Smooth muscle cell (in vitro differentiated cells): ENCODE measurements around the gene TSR2. TPM values are rescaled to one million over a fixed set of nuclear protein-coding genes. Genes with fewer than 3 reads are reported as not detected.

ENCODE experiments used
- DNase-seq: peaks from one replicate; lab custom pipeline; 2025; ENCODE audit not compliant: unreplicated experiment; lab: John Stamatoyannopoulos, UW
- H2AFZ ChIP-seq: fragments of 200-600 bp; sonication (generic); 2 replicates; pipeline ENCODE4 v1.6.0; 2016; ENCODE audit warnings: antibody characterized with exemption, low read depth, mild to moderate bottlenecking
- H3F3A ChIP-seq: fragments of 200-600 bp; sonication (generic); 2 replicates; pipeline ENCODE4 v1.6.0; 2017; ENCODE audit warnings: antibody characterized with exemption, low read depth
- H3K27ac ChIP-seq: fragments of 200-600 bp; sonication (generic); 2 replicates; pipeline ENCODE4 v1.5.1; 2016; ENCODE audit warnings: low read depth, mild to moderate bottlenecking
- H3K27me3 ChIP-seq: fragments of 200-600 bp; sonication (generic); 2 replicates; pipeline ENCODE4 v1.6.1; 2016; ENCODE audit warnings: low read depth, mild to moderate bottlenecking
- H3K36me3 ChIP-seq: fragments of 200-600 bp; sonication (generic); 2 replicates; pipeline ENCODE4 v1.5.1; 2016; ENCODE audit warnings: low read depth
- H3K4me1 ChIP-seq: fragments of 200-600 bp; sonication (generic); 2 replicates; pipeline ENCODE4 v1.5.1; 2016; ENCODE audit warnings: low read depth
- H3K4me2 ChIP-seq: fragments of 200-600 bp; sonication (generic); 2 replicates; pipeline ENCODE4 v1.6.0; 2016; ENCODE audit warnings: mild to moderate bottlenecking
- H3K4me3 ChIP-seq: fragments of 200-600 bp; sonication (generic); 2 replicates; pipeline ENCODE4 v1.5.1; 2016; ENCODE audit warnings: mild to moderate bottlenecking
- H3K79me2 ChIP-seq: fragments of 200-600 bp; sonication (generic); 2 replicates; pipeline ENCODE4 v1.6.0; 2016; ENCODE audit warnings: low read depth, mild to moderate bottlenecking
- H3K9ac ChIP-seq: fragments of 200-600 bp; sonication (generic); 2 replicates; pipeline ENCODE4 v1.6.0; 2016; ENCODE audit warnings: low read depth
- H3K9me3 ChIP-seq: fragments of 200-600 bp; sonication (generic); replicated peaks from 2 replicates; pipeline ENCODE4 v1.5.1; 2016; ENCODE audit warnings: low read depth
- H4K20me1 ChIP-seq: fragments of 200-600 bp; sonication (generic); 2 replicates; pipeline ENCODE4 v1.6.0; 2016; ENCODE audit warnings: low read depth
- CTCF ChIP-seq: fragments of 200-600 bp; sonication (generic); IDR thresholded peaks from 2 replicates; pipeline ENCODE4 v1.5.1; 2017; ENCODE audit warnings: borderline replicate concordance, mild to moderate bottlenecking, antibody characterized with exemption; ENCODE audit not compliant: insufficient read depth, poor library complexity, severe bottlenecking
- WGBS: methylation state at CpG from one replicate; pipeline ENCODE4 v1.1.7; 2016; ENCODE audit warnings: low lambda C conversion rate; 5-methylcytosine and 5-hydroxymethylcytosine counted together
- polyA plus RNA-seq: library from polyadenylated mRNA; unstranded; fragments of >200 nt; fragmentation: Nextera tagmentation; extraction: Ambion mirVana; gene quantifications from 2 replicates; pipeline ENCODE4 v1.2.1, GENCODE V29; 2016
- total RNA-seq: library from RNA; depleted of rRNA; stranded (reverse); fragments of >200 nt; gene quantifications from 2 replicates; pipeline ENCODE4 v1.2.3, GENCODE V29; 2014

TSR2 gene
- total and polyA plus RNA-seq, 2 experiments from 2014 or later: 9.7 to 40.0 TPM

- 58% methylated on average over 2 of the region's 2 CpGs for WGBS
- no peak for DNase-seq
- no peaks in the 10 kb centered on the region for H4K20me1 ChIP-seq
Observed at GRCh38 chrX:54427837-54428424, 12.3 kb upstream of the TSR2 start.

GRCh38 chrX:54430519-54430918, 9.7 kb upstream of the TSR2 start:
- H3F3A ChIP-seq: no peaks in the 10 kb centered on the region
- H2AFZ ChIP-seq: no peak overlapping the region
- H3K9ac ChIP-seq: no peak overlapping the region
- H4K20me1 ChIP-seq: no peaks in the 10 kb centered on the region
- DNase-seq: no peak
- no peak overlapping the region for H3K4me3 ChIP-seq
- H3K79me2 ChIP-seq: no peaks in the 10 kb centered on the region
- no peak overlapping the region for H3K27ac ChIP-seq
- TF ChIP-seq CTCF: no peak
- H3K4me1 ChIP-seq: no peaks in the 10 kb centered on the region
- H3K36me3 ChIP-seq: no peaks in the 10 kb centered on the region
- H3K4me2 ChIP-seq: no peak overlapping the region
- no peaks in the 10 kb centered on the region for H3K27me3 ChIP-seq
- no peaks in the 10 kb centered on the region for H3K9me3 ChIP-seq

More at GRCh38 chrX:54427837-54428424, 12.3 kb upstream of the TSR2 start:
- Histone ChIP-seq H3K4me2 (no peak overlapping the region), H3K9me3 (no peaks in the 10 kb centered on the region), H3K9ac (no peak overlapping the region), H3K4me1 (no peaks in the 10 kb centered on the region), H2AFZ (no peak overlapping the region), H3K4me3 (no peak overlapping the region), H3K36me3 (no peaks in the 10 kb centered on the region), H3K27ac (no peak overlapping the region), H3F3A (no peaks in the 10 kb centered on the region), H3K27me3 (no peaks in the 10 kb centered on the region), H3K79me2 (no peaks in the 10 kb centered on the region)
- TF ChIP-seq CTCF: no peak

- Histone ChIP-seq H3K4me2 (no peak overlapping the region), H3K4me1 (no peaks in the 10 kb centered on the region), H3K27me3 (no peaks in the 10 kb centered on the region), H3K79me2 (no peaks in the 10 kb centered on the region), H3K9me3 (no peaks in the 10 kb centered on the region), H3K4me3 (no peak overlapping the region), H2AFZ (no peak overlapping the region), H3K36me3 (no peaks in the 10 kb centered on the region), H4K20me1 (no peaks in the 10 kb centered on the region), H3F3A (no peaks in the 10 kb centered on the region), H3K27ac (no peak overlapping the region), H3K9ac (no peak overlapping the region)
- 68% methylated on average over 2 of the region's 2 CpGs for WGBS
- TF ChIP-seq CTCF: no peak
- no peak for DNase-seq
Observed at GRCh38 chrX:54435121-54435520, 5.1 kb upstream of the TSR2 start.

GRCh38 chrX:54442790-54443189, 2.6 kb downstream of the TSR2 start:
- Histone ChIP-seq H3K4me1 (peaks cover 5% of the 10 kb centered on the region), H3K9me3 (no peaks in the 10 kb centered on the region), H3K4me2 (no peak overlapping the region), H3F3A (no peaks in the 10 kb centered on the region), H3K79me2 (peaks cover 16% of the 10 kb centered on the region), H3K27ac (no peak overlapping the region), H3K27me3 (no peaks in the 10 kb centered on the region), H3K36me3 (no peaks in the 10 kb centered on the region), H3K4me3 (no peak overlapping the region), H3K9ac (no peak overlapping the region), H4K20me1 (peaks cover 4% of the 10 kb centered on the region), H2AFZ (no peak overlapping the region)
- DNase-seq: no peak
- no peak for TF ChIP-seq CTCF
